ENCODE measurements around the gene RBM10. TPM values are rescaled to one million over a fixed set of nuclear protein-coding genes. Genes with fewer than 3 reads are reported as not detected.

RBM10 gene
- total and polyA plus RNA-seq, 2 donors (not counting 1 experiment from before 2014, with no cell fraction given): 48.7 to 51.6 TPM

DNA sequence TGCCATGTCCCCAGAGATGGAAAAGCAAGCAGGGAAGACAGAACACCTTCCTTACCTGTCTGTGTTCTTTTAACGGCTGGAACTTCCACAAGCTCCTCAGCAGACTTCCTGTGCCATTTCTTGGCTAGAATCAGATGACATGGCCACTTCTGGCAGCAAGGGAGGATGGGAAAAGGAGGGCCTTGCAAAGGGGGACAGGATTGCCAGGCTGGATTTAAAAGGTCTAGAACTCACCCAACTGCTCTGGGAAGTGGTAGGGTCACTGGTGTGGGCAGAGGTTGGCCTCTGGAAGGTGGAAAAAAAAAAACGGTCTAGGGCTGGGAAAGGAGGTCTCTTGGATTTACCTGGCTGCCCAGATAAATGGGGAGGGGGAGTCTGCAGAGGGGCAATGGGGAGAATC is 86.1 kb downstream of the RBM10 start:
- Histone ChIP-seq H3K9me3 (ENCODE audit: control extremely low read depth in 1 of 3, control insufficient read depth in 2 of 3, insufficient read depth in 1 of 3, low read length in 2 of 3) (no peaks in the 10 kb centered on the region), H3K9ac (ENCODE audit: low read length) (no peak overlapping the region), H3K27me3 (replicated peaks in 1 of 4; ENCODE audit: control extremely low read depth in 1 of 4, control insufficient read depth in 3 of 4, insufficient read depth in 4 of 4, low read length in 3 of 4) (no peaks in the 10 kb centered on the region), H3K79me2 (ENCODE audit: control insufficient read depth, insufficient read depth, low read length) (peaks cover 9% of the 10 kb centered on the region), H2AFZ (ENCODE audit: insufficient read depth, low read depth, low read length, poor library complexity, severe bottlenecking) (no peak overlapping the region), H3K27ac (ENCODE audit: low read length in 2 of 2) (no peak overlapping the region), H3K4me3 (ENCODE audit: control extremely low read depth in 1 of 5, extremely low read depth in 1 of 5, insufficient read depth in 1 of 5, low read depth in 2 of 5, low read length in 4 of 5) (no peak overlapping the region), H3K4me2 (replicated peaks; ENCODE audit: low read depth, low read length, poor library complexity, severe bottlenecking) (no peak overlapping the region), H3K4me1 (ENCODE audit: control insufficient read depth in 2 of 2, insufficient read depth in 2 of 2, low read length in 2 of 2) (peaks cover 0 to 8% of the 10 kb centered on the region in 2 donors), H4K20me1 (ENCODE audit: control insufficient read depth, insufficient read depth, low read length, poor library complexity, severe bottlenecking) (no peaks in the 10 kb centered on the region), H3K36me3 (replicated peaks in 1 of 2; ENCODE audit: control extremely low read depth in 1 of 2, control insufficient read depth in 1 of 2, extremely low read depth in 1 of 2, insufficient read depth in 2 of 2, low read length in 1 of 2) (peaks cover 0 to 13% of the 10 kb centered on the region in 2 experiments)
- Mint-ChIP-seq H3K27me3 (no peaks in the 10 kb centered on the region), H3K4me3 (no peak overlapping the region), H3K9me3 (ENCODE audit: insufficient read depth) (no peaks in the 10 kb centered on the region), H3K4me1 (peaks cover 18% of the 10 kb centered on the region), H3K27ac (peak overlapping the region; percentile 61)
- no peak for TF ChIP-seq EZH2 (IDR thresholded peaks at IDR 0.05; ENCODE audit: borderline replicate concordance, insufficient read depth, low read depth, low read length, poor library complexity, severe bottlenecking)
- TF ChIP-seq, protein P1, sequence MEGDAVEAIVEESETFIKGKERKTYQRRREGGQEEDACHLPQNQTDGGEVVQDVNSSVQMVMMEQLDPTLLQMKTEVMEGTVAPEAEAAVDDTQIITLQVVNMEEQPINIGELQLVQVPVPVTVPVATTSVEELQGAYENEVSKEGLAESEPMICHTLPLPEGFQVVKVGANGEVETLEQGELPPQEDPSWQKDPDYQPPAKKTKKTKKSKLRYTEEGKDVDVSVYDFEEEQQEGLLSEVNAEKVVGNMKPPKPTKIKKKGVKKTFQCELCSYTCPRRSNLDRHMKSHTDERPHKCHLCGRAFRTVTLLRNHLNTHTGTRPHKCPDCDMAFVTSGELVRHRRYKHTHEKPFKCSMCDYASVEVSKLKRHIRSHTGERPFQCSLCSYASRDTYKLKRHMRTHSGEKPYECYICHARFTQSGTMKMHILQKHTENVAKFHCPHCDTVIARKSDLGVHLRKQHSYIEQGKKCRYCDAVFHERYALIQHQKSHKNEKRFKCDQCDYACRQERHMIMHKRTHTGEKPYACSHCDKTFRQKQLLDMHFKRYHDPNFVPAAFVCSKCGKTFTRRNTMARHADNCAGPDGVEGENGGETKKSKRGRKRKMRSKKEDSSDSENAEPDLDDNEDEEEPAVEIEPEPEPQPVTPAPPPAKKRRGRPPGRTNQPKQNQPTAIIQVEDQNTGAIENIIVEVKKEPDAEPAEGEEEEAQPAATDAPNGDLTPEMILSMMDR (IDR thresholded peaks at IDR 0.05): no peak
- DNase-seq (no peak), ATAC-seq (ENCODE audit: low read depth) (no peak)
- intact Hi-C loops (cut with micrococcal nuclease): loop anchor here (5.0 kb wide), 3 partner anchors 84 to 426 kb away; partner anchors contain the start of genes RBM10, UXT and ZNF41
- 83% methylated on average over 1 of the region's 2 CpGs for WGBS (ENCODE audit: insufficient coverage)
- ChIA-PET POLR2A (interaction anchor here (0.7 to 0.8 kb wide), 2 partner anchors 40 to 1511 kb away, joined by 4 to 5 read pairs; no protein-coding TSS in a partner anchor), CTCF (no interaction called here)

DNA sequence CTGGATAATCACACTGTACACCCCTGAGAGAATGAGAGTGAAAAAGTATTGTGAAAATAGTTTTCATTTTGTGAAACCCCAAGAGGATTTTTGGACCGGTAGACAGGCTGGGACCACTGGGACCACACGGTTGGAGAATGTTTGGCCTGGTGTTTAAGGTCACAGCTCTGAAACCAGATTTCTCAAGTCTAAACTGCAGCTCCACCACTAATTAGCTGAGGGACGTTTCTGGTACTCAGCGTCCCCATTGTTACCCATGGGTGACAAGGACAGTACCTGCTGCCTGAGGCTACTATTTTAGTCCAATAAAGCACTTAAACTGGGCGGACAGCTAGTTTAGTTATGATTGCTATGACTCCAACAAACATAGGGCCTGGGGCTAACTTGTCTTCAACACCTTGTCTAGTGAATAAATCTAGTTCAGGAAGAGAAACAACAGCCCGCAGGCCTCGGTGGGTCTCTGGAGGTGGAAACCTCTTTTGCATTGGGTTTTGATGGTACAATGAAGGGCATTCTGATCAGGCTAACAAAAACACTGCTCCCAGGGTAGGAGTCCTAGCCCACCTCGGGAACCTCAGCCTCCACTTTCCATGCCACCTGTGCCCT is 87.3 kb downstream of the RBM10 start:
- Histone ChIP-seq H3K4me1 (ENCODE audit: control insufficient read depth in 2 of 2, insufficient read depth in 2 of 2, low read length in 2 of 2) (peaks cover 0 to 8% of the 10 kb centered on the region in 2 donors), H3K4me3 (ENCODE audit: control extremely low read depth in 1 of 5, extremely low read depth in 1 of 5, insufficient read depth in 1 of 5, low read depth in 2 of 5, low read length in 4 of 5) (peak overlapping the region; percentile 28 to 82 (median 73)), H3K27ac (ENCODE audit: low read length in 2 of 2) (peak overlapping the region; percentile 96 to 99), H3K9ac (ENCODE audit: low read length) (peak overlapping the region; percentile 93), H4K20me1 (ENCODE audit: control insufficient read depth, insufficient read depth, low read length, poor library complexity, severe bottlenecking) (no peaks in the 10 kb centered on the region), H3K27me3 (replicated peaks in 1 of 4; ENCODE audit: control extremely low read depth in 1 of 4, control insufficient read depth in 3 of 4, insufficient read depth in 4 of 4, low read length in 3 of 4) (no peaks in the 10 kb centered on the region), H3K4me2 (replicated peaks; ENCODE audit: low read depth, low read length, poor library complexity, severe bottlenecking) (peak overlapping the region; percentile 76), H2AFZ (ENCODE audit: insufficient read depth, low read depth, low read length, poor library complexity, severe bottlenecking) (peak overlapping the region; percentile 63), H3K36me3 (replicated peaks in 1 of 2; ENCODE audit: control extremely low read depth in 1 of 2, control insufficient read depth in 1 of 2, extremely low read depth in 1 of 2, insufficient read depth in 2 of 2, low read length in 1 of 2) (peaks cover 0 to 2% of the 10 kb centered on the region in 2 experiments), H3K79me2 (ENCODE audit: control insufficient read depth, insufficient read depth, low read length) (peaks cover 17% of the 10 kb centered on the region), H3K9me3 (ENCODE audit: control extremely low read depth in 1 of 3, control insufficient read depth in 2 of 3, insufficient read depth in 1 of 3, low read length in 2 of 3) (no peaks in the 10 kb centered on the region)
- TF ChIP-seq, protein P1 (IDR thresholded peaks at IDR 0.05): no peak
- no peak for TF ChIP-seq EZH2 (IDR thresholded peaks at IDR 0.05; ENCODE audit: borderline replicate concordance, insufficient read depth, low read depth, low read length, poor library complexity, severe bottlenecking)
- ChIA-PET POLR2A (interaction anchor here (0.9 to 1.8 kb wide), 5 partner anchors 14 to 1342 kb away, joined by 3 to 16 read pairs (median 5); partner anchors contain the start of genes CDK16 and RBM3), CTCF (interaction anchor here (1.4 kb wide), 1 partner anchor 291 kb away, joined by 3 read pairs; no protein-coding TSS in a partner anchor)
- WGBS (ENCODE audit: insufficient coverage): 17% methylated on average over 1 of the region's 8 CpGs
- Mint-ChIP-seq H3K27me3 (no peaks in the 10 kb centered on the region), H3K9me3 (ENCODE audit: insufficient read depth) (no peaks in the 10 kb centered on the region), H3K4me3 (peak overlapping the region; percentile 94), H3K27ac (peak overlapping the region; percentile 99), H3K4me1 (peaks cover 21% of the 10 kb centered on the region)
- intact Hi-C loops (cut with micrococcal nuclease): loop anchor here (2.0 to 5.0 kb wide), 4 partner anchors 85 to 425 kb away; partner anchors contain the start of genes ARAF, RBM10, UXT and ZNF41
- ATAC-seq (ENCODE audit: low read depth) (no peak), DNase-seq (no peak)
